K562 treated with DMSO at 1 percent for 48 hours (cell line): ENCODE results near the gene COX14. TPM values are rescaled to one million over a fixed set of nuclear protein-coding genes. Genes with fewer than 3 reads are reported as not detected.

Experiments used
- total RNA-seq: library from RNA; unstranded; fragments of 300-600 nt; gene quantifications from 2 replicates; pipeline ENCODE4 v1.2.3, GENCODE V29; 2022; ENCODE audit warnings: low replicate concordance; ENCODE audit errors: extremely low read depth

The COX14 gene
- total RNA-seq: not detected in 2 replicates

GRCh38 chr12:50111693-50112455 is at the start of gene COX14:
COX14 (plus strand) TSS chr12:50112236; CDS start chr12:50120044, 7,808 bp downstream.

DNA sequence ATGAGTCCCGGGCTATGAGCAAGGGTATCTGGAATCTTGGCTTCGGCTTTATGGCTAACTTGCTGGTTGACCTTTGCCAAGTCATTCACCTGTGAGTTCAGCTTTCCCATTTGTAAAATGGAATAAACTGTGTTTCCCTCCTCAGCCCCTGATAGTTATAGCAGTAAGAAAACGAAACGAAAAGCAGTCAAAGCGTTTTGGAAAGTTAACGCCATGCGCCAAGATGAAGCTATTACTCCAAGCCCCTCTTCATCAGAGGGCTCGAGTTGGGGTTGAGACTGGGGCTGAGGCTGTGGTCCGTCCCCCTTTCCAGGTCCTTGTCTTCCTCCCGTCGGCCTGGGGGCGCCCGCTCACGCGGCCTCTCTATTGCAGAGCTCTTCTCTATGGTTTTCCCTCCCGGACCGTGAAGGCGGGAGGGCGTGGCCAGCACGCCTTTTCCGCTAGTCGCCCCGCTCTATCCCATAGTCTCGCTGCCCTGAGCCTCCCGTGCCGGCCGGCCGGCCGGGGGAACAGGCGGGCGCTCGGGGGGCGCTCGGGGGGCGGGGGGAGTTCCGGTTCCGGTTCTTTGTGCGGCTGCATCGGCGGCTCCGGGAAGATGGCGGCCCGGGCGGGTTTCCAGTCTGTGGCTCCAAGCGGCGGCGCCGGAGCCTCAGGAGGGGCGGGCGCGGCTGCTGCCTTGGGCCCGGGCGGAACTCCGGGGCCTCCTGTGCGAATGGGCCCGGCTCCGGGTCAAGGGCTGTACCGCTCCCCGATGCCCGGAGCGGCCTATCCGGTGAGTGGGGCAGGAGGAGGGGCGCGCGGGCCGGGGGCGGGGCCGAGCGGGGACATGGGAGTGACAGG is 27.0 kb upstream of the COX14 start, which contains the start of gene SMARCD1:
TSS of gene SMARCD1 (plus strand) at position 568 of the 840 bp plus-strand sequence. CDS start at position 596, 28 bp downstream.

DNA sequence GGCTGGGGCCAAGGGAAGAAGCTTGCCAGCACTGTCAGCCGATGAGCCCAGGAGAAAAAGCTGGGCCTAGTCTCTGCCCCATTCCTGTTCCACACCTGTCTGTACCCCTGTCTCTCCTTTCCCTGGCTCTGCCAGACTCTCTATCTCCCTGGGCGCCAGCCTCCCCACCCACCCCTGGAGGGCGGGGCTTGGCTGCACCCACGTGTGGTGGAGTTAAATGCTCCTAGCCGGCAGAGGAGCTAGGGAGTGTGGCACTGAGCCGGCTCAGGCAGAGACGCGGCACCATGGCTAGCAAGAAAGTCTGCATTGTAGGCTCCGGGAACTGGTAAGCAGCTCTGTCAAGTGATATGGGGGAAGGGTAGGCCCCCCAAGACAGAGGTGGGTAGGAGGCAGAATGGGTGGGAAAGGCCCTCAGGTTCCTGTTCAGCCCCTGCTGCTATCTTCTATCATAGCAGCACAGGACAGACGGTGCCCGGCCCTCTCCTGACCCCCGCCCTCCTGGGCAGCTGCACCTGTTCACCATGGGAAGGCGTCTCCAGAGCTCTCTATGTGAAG is 8.2 kb upstream of the COX14 start, which contains the start of gene GPD1:
TSS of gene GPD1 (plus strand) at position 242 of the 555 bp plus-strand sequence. CDS start at position 285, 43 bp downstream.

GRCh38 chr12:50167049-50167828 is 55.2 kb downstream of the COX14 start, which contains the start of gene CERS5:
CERS5 (minus strand) TSS chr12:50167369; CDS start chr12:50167297, 72 bp downstream.

Other genes starting within 250 kb of the COX14 start
- gene FAIM2, start 208.3 kb upstream of the COX14 start, total RNA-seq: not detected in 2 replicates
- not detected in 2 replicates for gene AQP2, start 161.5 kb upstream of the COX14 start, total RNA-seq
- not detected in 2 replicates for gene AQP5, start 150.4 kb upstream of the COX14 start, total RNA-seq
- gene AQP6, start 139.3 kb upstream of the COX14 start, total RNA-seq: not detected in 2 replicates
- gene RACGAP1, start 86.7 kb upstream of the COX14 start, total RNA-seq: not detected in 2 replicates
- gene ASIC1, start 54.6 kb upstream of the COX14 start, total RNA-seq: not detected in 2 replicates
- gene SMARCD1, start 26.9 kb upstream of the COX14 start, total RNA-seq: not detected in 2 replicates
- gene GPD1, start 8.2 kb upstream of the COX14 start, total RNA-seq: not detected in 2 replicates
- not detected in 2 replicates for gene CERS5, start 55.1 kb downstream of the COX14 start, total RNA-seq
- not detected in 2 replicates for gene LIMA1, start 171.3 kb downstream of the COX14 start, total RNA-seq